Hypothalamus (tissue), 51 donors: Measurements from ENCODE around the gene OR56B1.
"Not testable (repeated sequence)": the region's sequence is repeated elsewhere in the genome, so short reads cannot be mapped to it uniquely, and the experiment has no call there.

Experiments used
- DNase-seq, 51 donors: peaks; one replicate each; lab custom pipeline; 2025; lab: John Stamatoyannopoulos, UW

The OR56B1 gene, protein sequence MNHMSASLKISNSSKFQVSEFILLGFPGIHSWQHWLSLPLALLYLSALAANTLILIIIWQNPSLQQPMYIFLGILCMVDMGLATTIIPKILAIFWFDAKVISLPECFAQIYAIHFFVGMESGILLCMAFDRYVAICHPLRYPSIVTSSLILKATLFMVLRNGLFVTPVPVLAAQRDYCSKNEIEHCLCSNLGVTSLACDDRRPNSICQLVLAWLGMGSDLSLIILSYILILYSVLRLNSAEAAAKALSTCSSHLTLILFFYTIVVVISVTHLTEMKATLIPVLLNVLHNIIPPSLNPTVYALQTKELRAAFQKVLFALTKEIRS

DNA sequence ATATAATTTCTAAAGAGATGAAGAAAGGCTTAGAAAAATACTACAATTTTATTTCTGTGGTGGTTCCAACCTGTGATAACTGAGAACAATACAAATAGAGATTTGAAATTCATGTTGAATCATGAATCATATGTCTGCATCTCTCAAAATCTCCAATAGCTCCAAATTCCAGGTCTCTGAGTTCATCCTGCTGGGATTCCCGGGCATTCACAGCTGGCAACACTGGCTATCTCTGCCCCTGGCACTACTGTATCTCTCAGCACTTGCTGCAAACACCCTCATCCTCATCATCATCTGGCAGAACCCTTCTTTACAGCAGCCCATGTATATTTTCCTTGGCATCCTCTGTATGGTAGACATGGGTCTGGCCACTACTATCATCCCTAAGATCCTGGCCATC, at the start of gene OR56B1:
Gene OR56B1 (plus strand): TSS at position 53 of the 400 bp plus-strand sequence. CDS start 69 bp downstream, at position 122.
- DNase-seq, result no peak

DNA sequence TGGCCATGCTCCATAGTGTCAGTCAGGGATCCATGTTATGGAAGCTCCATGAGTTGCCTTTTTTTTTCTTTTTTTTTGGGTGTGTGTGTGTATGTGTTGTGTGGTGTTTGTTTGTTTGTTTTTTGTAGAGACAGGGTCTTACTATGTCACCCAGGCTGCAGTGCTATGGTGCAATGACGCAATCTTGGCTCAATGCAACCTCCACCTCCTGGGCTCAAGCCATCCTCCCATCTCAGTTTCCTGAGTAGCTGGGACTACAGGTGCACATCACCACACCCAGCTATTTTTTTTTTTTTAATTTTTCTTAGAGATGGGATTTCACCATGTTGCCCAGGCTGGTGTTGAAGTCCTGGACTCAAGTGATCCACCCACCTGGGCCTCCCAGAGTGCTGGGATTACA, 47.8 kb upstream of the OR56B1 start:
- DNase-seq, result no peak

DNA sequence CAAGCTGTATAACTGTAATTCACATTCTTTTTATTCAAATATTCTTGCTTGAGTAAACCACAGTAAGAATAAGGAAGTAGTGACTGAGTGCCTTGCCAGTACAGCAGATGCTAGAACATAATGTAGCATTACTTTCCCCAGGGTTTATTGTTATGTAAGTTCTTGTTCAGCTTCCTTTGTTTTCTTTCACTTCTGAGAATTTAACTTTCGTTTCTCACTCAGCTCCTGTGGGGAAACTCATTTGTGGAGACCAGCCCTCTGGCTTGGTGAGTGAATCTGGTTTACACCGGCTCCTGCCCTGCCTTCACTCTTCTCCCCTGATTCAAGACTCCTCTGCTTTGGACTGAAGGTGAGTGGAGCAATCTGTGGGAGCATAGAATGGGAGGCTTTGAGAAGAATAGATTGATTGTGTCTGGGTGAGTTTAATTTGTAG, 46.7 kb upstream of the OR56B1 start, which contains the start of gene TRIM22:
Gene TRIM22 (plus strand): TSS at position 240 of the 433 bp plus-strand sequence. CDS start 6,443 bp downstream, outside the sequence.
- DNase-seq, result peak in 9 of 51 donors; percentile 2 to 43 (median 8)

DNA sequence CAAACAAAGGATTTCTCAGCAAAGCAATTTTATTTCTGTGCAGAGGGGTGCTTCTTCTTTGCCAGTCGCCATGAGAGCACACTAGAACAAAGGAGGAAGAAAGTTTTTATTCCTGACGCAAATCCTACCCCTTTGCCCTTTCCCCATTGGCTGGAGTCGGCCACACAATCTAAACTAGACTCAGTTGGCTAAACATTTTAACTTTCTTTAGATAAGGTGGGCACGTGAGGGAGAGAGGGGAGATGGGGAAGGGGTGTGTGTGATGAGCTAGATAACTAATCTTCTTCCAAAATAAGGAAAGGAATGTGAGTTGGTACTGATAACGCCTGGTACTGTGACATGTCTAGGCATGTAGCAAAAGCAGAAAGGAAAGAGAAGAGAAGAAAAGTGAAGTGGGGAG, 46.0 kb upstream of the OR56B1 start:
- DNase-seq, result peak in 2 of 51 donors; percentile 0 to 6

DNA sequence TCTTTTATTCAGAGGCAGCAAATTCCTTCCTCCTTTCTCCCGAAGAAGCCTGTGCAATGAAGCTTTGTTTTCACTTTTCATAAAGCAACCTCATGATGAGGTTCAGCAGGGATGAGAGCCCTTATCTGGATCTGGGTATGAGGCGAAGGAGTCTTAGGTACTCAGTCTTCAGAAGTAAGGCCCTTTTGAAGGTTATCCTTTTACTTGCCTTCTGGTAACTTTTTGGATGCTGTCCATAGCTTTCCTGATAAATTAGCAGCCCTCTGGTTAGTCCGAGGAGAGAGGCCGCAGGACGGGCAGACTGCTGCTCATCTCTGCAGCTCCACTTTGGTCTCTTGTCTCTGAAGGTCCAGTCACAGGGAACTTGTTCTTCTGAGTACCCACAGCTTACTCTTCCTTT, 45.5 kb upstream of the OR56B1 start:
- no peak for DNase-seq

- DNase-seq, result not testable (repeated sequence)
These were observed 44.8 kb upstream of the OR56B1 start for GRCh38 chr11:5691238-5691963.

DNA sequence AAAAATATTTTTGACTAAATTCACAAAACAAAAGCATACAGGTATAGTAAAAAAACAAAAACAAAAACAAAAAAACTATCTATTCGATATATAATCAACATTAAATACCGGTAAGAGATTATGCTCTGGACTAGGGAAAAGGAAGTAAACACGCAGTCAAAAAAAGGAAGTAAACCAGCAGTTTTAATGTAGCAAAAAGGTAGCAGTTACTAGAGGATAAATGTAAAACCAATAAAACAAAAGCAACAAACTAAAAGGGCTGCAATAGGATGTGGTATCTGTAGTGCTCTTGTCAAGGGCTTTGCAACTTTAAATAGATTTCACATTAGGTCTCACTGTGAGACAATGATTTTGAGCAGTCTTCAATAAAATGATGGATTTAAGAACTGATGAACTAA, 44.3 kb upstream of the OR56B1 start:
- no peak for DNase-seq

- DNase-seq, result no peak
These were observed 41.6 kb upstream of the OR56B1 start for GRCh38 chr11:5694642-5695041.

DNA sequence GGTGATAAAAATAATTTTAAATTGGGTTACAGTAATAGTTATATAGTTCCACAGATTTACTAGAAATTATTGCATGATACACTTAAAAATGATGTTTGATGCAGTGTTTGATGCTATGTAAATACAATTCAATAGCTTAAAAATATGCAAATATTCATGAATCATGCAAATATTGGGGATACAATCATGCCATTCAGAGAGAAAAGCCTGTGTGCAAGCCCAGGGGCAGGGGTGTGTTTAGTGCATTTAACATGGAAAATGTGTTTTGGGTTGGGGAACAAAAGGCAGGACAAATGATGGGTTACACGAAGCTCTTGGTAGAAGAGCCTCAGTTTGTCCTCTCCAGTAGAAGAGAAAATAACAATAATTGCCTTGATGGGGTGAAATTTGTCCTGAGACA, 40.7 kb upstream of the OR56B1 start:
- no peak for DNase-seq

DNA sequence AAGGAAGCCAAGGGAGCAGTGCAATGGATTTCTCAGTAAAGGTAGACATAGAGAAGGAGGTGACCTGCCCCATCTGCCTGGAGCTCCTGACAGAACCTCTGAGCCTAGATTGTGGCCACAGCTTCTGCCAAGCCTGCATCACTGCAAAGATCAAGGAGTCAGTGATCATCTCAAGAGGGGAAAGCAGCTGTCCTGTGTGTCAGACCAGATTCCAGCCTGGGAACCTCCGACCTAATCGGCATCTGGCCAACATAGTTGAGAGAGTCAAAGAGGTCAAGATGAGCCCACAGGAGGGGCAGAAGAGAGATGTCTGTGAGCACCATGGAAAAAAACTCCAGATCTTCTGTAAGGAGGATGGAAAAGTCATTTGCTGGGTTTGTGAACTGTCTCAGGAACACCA, 40.0 kb upstream of the OR56B1 start:
- DNase-seq, result no peak

GRCh38 chr11:5698281-5698680, 38.0 kb upstream of the OR56B1 start:
- no peak for DNase-seq

GRCh38 chr11:5700421-5701054, 35.7 kb upstream of the OR56B1 start:
- no peak for DNase-seq

GRCh38 chr11:5701055-5701577, 35.1 kb upstream of the OR56B1 start:
- no peak for DNase-seq

- no peak for DNase-seq
These were observed 32.3 kb upstream of the OR56B1 start for GRCh38 chr11:5703741-5704536.

- no peak for DNase-seq
These were observed 30.6 kb upstream of the OR56B1 start for GRCh38 chr11:5705688-5706087.

DNA sequence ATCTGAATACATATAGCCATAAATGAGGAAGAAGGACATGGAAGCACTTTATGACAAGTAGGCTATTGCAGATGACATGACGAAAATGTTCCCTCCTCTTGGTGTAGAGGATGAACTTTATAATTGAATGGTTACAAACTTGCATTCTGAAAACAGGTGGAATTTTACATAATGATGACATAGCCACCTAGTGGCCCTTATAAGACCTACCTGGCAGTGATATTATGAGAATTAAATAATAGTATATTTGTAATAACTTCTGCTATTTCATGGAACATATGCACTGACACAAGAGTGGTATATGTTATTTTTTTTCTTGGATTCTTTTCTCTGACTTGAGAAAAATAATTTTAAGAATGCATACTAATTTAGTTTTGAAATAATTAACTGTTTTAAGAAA, 23.7 kb upstream of the OR56B1 start:
- DNase-seq, result no peak

DNA sequence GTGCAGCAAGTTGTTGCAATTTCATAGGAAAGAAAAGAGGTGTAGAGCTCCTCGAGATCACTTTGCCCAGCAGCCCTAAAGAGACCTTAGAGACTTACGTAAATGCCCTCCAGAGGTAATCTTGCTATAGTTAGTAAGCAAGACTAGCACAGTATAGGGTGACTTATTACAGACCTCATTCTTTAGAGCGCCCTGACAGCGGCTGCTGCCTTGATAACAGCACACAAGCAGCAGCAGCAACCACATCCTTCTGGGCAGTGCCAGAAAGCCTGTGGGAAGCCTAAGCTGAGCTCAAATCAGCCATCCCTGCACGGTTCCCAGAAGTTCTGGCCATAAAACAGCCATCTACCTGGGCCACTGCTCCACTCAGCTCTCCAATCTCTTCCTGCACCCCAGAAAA, 22.6 kb upstream of the OR56B1 start:
- DNase-seq, result no peak

- not testable (repeated sequence) for DNase-seq
These were observed 19.7 kb upstream of the OR56B1 start for GRCh38 chr11:5716518-5716917.

DNA sequence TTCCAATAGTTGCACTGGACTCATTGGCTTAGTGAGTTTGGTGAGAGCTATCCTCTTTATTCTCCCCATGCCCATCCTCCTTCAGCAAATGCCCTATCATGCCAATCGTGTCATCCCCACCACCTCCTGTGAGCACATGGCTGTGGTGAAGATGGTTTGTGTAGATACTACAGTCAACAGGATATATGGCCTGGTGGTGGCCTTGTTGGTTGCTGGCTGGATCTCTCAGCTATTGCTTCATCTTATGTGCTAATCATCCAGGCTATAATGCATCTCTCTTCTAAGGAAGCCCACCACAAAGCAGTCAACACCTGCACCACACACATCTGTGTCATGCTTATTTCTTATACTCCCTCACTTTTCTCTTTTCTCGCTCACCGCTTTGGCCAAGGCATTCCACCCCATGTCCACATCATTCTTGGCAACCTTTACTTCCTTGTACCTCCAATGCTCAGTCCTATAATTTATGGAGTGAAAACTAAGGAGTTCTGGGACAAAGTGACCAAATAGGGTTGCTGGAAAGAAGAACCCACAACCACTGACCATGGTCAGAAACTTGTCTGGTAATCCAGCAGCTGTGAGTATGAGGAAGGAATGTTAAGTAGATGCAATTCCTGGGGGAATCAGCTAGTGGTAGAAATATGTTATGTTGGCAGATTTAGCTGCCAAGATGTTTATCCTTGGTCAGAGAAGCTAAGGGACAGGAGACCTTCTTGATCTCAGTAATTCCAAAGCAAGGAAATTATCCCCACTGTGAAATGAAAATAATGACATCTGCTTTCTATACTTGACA, 16.3 kb upstream of the OR56B1 start:
- no peak for DNase-seq

- DNase-seq, result no peak
These were observed 13.6 kb upstream of the OR56B1 start for GRCh38 chr11:5722622-5723021.
